SK-N-SH (cell line): ENCODE data around the gene CEACAM3. TPM values are rescaled to one million over a fixed set of nuclear protein-coding genes. Genes with fewer than 3 reads are reported as not detected.

ENCODE experiments used
- CTCF ChIA-PET: fragments of 300-600, 350-600 bp; formaldehyde crosslinking; extraction: SDS; loops from one replicate; lab custom pipeline; 2021; lab: Yijun Ruan, JAX
- POLR2A ChIA-PET: fragments of 350-600 bp; sonication (Branson Sonifier 250); formaldehyde crosslinking; extraction: SDS; loops from one replicate; lab custom pipeline; 2020; ENCODE audit warnings: antibody characterized with exemption, inconsistent platforms; lab: Yijun Ruan, JAX
- DNase-seq: peaks from one replicate; pipeline ENCODE4 v3.0.0; 2012
- H2AFZ ChIP-seq: fragments of 200-600 bp; sonication (generic); 2 replicates; pipeline ENCODE4 v1.8.1; 2016; ENCODE audit warnings: antibody characterized with exemption, mild to moderate bottlenecking, low read depth
- H3F3A ChIP-seq: fragments of 200-600 bp; sonication (generic); replicated peaks from 2 replicates; pipeline ENCODE3; 2016; ENCODE audit warnings: antibody characterized with exemption, mild to moderate bottlenecking; ENCODE audit not compliant: insufficient read depth
- H3K27ac ChIP-seq, 2 experiments: fragments of 200-500 bp in 1 of 2; fragments of 200-600 bp in 1 of 2; sonication (Bioruptor generic) in 1 of 2; sonication (generic), shearing (Covaris generic) in 1 of 2; 2 replicates each; pipeline versions ENCODE4 v1.5.1 to v1.6.1; 2014 to 2016; ENCODE audit warnings: low read depth in 2 of 2, inconsistent platforms in 1 of 2, low read length in 1 of 2, mild to moderate bottlenecking in 1 of 2, mixed read lengths in 1 of 2
- H3K27me3 ChIP-seq: fragments of 200-600 bp; sonication (generic), shearing (Covaris generic); 2 replicates; pipeline ENCODE4 v1.6.1; 2016; ENCODE audit warnings: mixed run types; ENCODE audit not compliant: insufficient read depth
- H3K36me3 ChIP-seq, 2 experiments: fragments of 200-500 bp in 1 of 2; fragments of 200-600 bp in 1 of 2; sonication (Bioruptor generic) in 1 of 2; sonication (generic) in 1 of 2; replicated peaks in 1 of 2; 2 replicates each; pipeline versions ENCODE3 to v1.5.1; 2014 to 2016; ENCODE audit warnings: low read length in 1 of 2, mild to moderate bottlenecking in 1 of 2; ENCODE audit not compliant: insufficient read depth in 2 of 2, control insufficient read depth in 1 of 2
- H3K4me1 ChIP-seq, 2 experiments: fragments of 200-500 bp in 1 of 2; fragments of 200-600 bp in 1 of 2; sonication (Bioruptor generic) in 1 of 2; sonication (generic), shearing (Covaris generic) in 1 of 2; 2 replicates each; pipeline versions ENCODE4 v1.5.1 to v1.6.1; 2014 to 2016; ENCODE audit warnings: low read depth in 1 of 2, low read length in 1 of 2, mixed run types in 1 of 2; ENCODE audit not compliant: insufficient read depth in 2 of 2, control insufficient read depth in 1 of 2
- H3K4me2 ChIP-seq: fragments of 200-600 bp; sonication (generic), shearing (Covaris generic); 2 replicates; pipeline ENCODE4 v1.6.1; 2017; ENCODE audit warnings: mixed run types
- H3K4me3 ChIP-seq, 2 experiments: fragments of 200-500 bp in 1 of 2; fragments of 200-600 bp in 1 of 2; sonication (Bioruptor generic) in 1 of 2; sonication (generic), shearing (Covaris generic) in 1 of 2; 2 replicates each; pipeline versions ENCODE4 v1.5.1 to v1.8.1; 2014 to 2016; ENCODE audit warnings: low read depth in 2 of 2, inconsistent platforms in 1 of 2, low read length in 1 of 2, mild to moderate bottlenecking in 1 of 2, mixed read lengths in 1 of 2, moderate library complexity in 1 of 2
- H3K79me2 ChIP-seq: fragments of 200-600 bp; sonication (generic); 2 replicates; pipeline ENCODE4 v1.8.1; 2017; ENCODE audit warnings: mild to moderate bottlenecking; ENCODE audit not compliant: insufficient read depth
- H3K9ac ChIP-seq: fragments of 200-600 bp; sonication (generic); 2 replicates; pipeline ENCODE4 v1.6.1; 2017; ENCODE audit warnings: mixed run types
- H3K9me2 ChIP-seq: fragments of 200-600 bp; sonication (generic); 2 replicates; pipeline ENCODE4 v1.6.1; 2017; ENCODE audit warnings: mixed run types
- H3K9me3 ChIP-seq: fragments of 200-600 bp; sonication (generic); 2 replicates; pipeline ENCODE4 v1.6.1; 2017; ENCODE audit warnings: mixed run types, mild to moderate bottlenecking, moderate library complexity
- H4K20me1 ChIP-seq: fragments of 200-600 bp; sonication (generic); 2 replicates; pipeline ENCODE4 v1.6.1; 2017; ENCODE audit warnings: mild to moderate bottlenecking, mixed run types; ENCODE audit not compliant: insufficient read depth
- CHD2 ChIP-seq: fragments of 150-350 bp; IDR thresholded peaks from 2 replicates; pipeline ENCODE4 v1.6.1; 2018; ENCODE audit warnings: low read length; ENCODE audit not compliant: partially characterized antibody
- ELF1 ChIP-seq: IDR thresholded peaks from 2 replicates; pipeline ENCODE4 v1.4.0; 2012
- EZH2phosphoT487 ChIP-seq: fragments of 200-600 bp; sonication (generic); IDR thresholded peaks from 2 replicates; pipeline ENCODE4 v1.6.1; 2017; ENCODE audit warnings: low read depth, mixed run types, mild to moderate bottlenecking, antibody characterized with exemption, moderate library complexity, borderline replicate concordance
- JUND ChIP-seq: IDR thresholded peaks from 2 replicates; pipeline ENCODE4 v1.4.0; 2012
- MEF2A ChIP-seq: IDR thresholded peaks from 2 replicates; pipeline ENCODE4 v1.4.0; 2012; ENCODE audit warnings: low read depth, borderline replicate concordance
- NFIC ChIP-seq: IDR thresholded peaks from 2 replicates; pipeline ENCODE4 v1.4.0; 2012; ENCODE audit warnings: borderline replicate concordance
- NRF1 ChIP-seq: IDR thresholded peaks from 2 replicates; pipeline ENCODE4 v1.6.1; 2012; ENCODE audit warnings: low read depth, mild to moderate bottlenecking, low read length
- RCOR1 ChIP-seq: fragments of 150-350 bp; IDR thresholded peaks from 2 replicates; pipeline ENCODE4 v1.6.1; 2017; ENCODE audit warnings: antibody characterized with exemption, low read length
- RFX5 ChIP-seq: IDR thresholded peaks from 2 replicates; pipeline ENCODE4 v1.6.1; 2012; ENCODE audit warnings: mild to moderate bottlenecking, improper control_type of control experiment, low read length
- RXRA ChIP-seq: IDR thresholded peaks from 2 replicates; pipeline ENCODE4 v1.4.0; 2012; ENCODE audit warnings: low read depth, mild to moderate bottlenecking, borderline replicate concordance
- SIN3A ChIP-seq: IDR thresholded peaks from 2 replicates; pipeline ENCODE4 v1.6.1; 2012; ENCODE audit warnings: low read depth, mild to moderate bottlenecking, low read length, moderate library complexity, borderline replicate concordance
- SMC3 ChIP-seq: IDR thresholded peaks from 2 replicates; pipeline ENCODE4 v1.6.1; 2012; ENCODE audit warnings: low read depth, low read length, improper control_type of control experiment
- TAF1 ChIP-seq: IDR thresholded peaks from 2 replicates; pipeline ENCODE4 v1.6.1; 2012; ENCODE audit warnings: low read depth, mild to moderate bottlenecking, low read length, moderate library complexity, borderline replicate concordance
- TCF12 ChIP-seq: IDR thresholded peaks from 2 replicates; pipeline ENCODE4 v1.4.0; 2012
- YY1 ChIP-seq: IDR thresholded peaks from 2 replicates; pipeline ENCODE4 v1.4.0; 2012; ENCODE audit warnings: low read depth, mild to moderate bottlenecking
- WGBS: methylation state at CpG from one replicate; pipeline ENCODE4 v1.1.6; 2017; ENCODE audit warnings: low lambda C conversion rate; 5-methylcytosine and 5-hydroxymethylcytosine counted together
- polyA plus RNA-seq, 3 experiments: library from polyadenylated mRNA; depleted of rRNA; stranded (reverse); fragments of >200 nt; gene quantifications; 2 replicates each; pipeline ENCODE4 v1.2.3, GENCODE V29; 2012
- TF ChIP-seq, protein P1 (sequence below): IDR thresholded peaks from 2 replicates; pipeline ENCODE4 v1.4.0; 2012; ENCODE audit warnings: low read depth
- TF ChIP-seq, protein P2 (sequence below): IDR thresholded peaks from 2 replicates; pipeline ENCODE4 v1.6.1; 2012; ENCODE audit warnings: mild to moderate bottlenecking, low read depth, low read length, moderate library complexity

The CEACAM3 gene
- polyA plus RNA-seq, 1 of the 3 experiments (the other 2 are of a cell fraction) = not detected

DNA sequence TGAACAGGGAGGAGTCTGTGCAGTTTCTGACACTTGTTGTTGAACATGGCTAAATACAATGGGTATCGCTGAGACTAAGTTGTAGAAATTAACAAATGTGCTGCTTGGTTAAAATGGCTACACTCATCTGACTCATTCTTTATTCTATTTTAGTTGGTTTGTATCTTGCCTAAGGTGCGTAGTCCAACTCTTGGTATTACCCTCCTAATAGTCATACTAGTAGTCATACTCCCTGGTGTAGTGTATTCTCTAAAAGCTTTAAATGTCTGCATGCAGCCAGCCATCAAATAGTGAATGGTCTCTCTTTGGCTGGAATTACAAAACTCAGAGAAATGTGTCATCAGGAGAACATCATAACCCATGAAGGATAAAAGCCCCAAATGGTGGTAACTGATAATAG is 25.0 kb upstream of the CEACAM3 start:
- H3K36me3 ChIP-seq = no peaks in the 10 kb centered on the region
- no peak for DNase-seq
- no peak overlapping the region for H2AFZ ChIP-seq
- H3K9me2 ChIP-seq = no peaks in the 10 kb centered on the region
- H3K9me3 ChIP-seq = no peaks in the 10 kb centered on the region
- ChIA-PET CTCF (interaction anchor here (1.2 kb wide), 2 partner anchors 12 to 18 kb away, joined by 5 read pairs; no protein-coding TSS in a partner anchor), POLR2A (no interaction called here)
- H3K27me3 ChIP-seq = peaks cover 45% of the 10 kb centered on the region
- no peak for TF ChIP-seq RCOR1
- TF ChIP-seq NRF1 = no peak
- no peak for TF ChIP-seq ELF1
- TF ChIP-seq RXRA = no peak
- no peak for TF ChIP-seq EZH2phosphoT487
- no peak for TF ChIP-seq YY1
- TF ChIP-seq SMC3 = no peak
- no peak for TF ChIP-seq CHD2
- H3F3A ChIP-seq = no peaks in the 10 kb centered on the region
- no peaks in the 10 kb centered on the region for H3K79me2 ChIP-seq
- no peaks in the 10 kb centered on the region for H3K4me1 ChIP-seq
- H3K9ac ChIP-seq = no peak overlapping the region
- H3K27ac ChIP-seq = no peak overlapping the region
- H3K4me3 ChIP-seq = no peak overlapping the region
- no peaks in the 10 kb centered on the region for H4K20me1 ChIP-seq
- H3K4me2 ChIP-seq = no peak overlapping the region
- WGBS = 26% methylated on average over 2 of the region's 2 CpGs

DNA sequence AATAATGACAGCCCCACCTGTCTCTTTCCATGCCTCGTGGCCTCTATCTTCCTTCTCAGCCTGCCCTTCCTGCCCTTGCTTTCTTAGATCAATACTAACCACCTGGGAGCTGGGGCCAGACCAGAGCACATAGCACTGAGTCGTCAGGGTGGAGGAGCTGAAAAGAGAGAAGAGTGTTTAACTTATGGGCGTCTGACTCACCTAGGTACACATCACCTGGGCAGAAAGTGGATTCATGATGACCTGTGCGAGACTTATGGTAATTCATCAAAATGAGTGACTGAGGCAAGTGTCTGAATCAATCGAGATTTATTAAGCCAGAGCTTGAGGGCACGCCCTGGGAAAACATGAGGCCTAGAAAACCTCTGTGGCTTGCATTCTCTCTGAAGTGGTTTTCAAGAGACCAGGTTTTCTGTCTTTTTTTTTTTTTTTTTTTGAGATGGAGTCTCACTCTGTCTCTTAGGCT is 21.8 kb upstream of the CEACAM3 start:
- POLR2A ChIA-PET = no interaction called here
- TF ChIP-seq TCF12 = no peak
- TF ChIP-seq, protein P1, sequence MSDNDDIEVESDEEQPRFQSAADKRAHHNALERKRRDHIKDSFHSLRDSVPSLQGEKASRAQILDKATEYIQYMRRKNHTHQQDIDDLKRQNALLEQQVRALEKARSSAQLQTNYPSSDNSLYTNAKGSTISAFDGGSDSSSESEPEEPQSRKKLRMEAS = no peak
- no peak for TF ChIP-seq RXRA
- no peak for TF ChIP-seq TAF1
- TF ChIP-seq MEF2A = no peak
- no peak for TF ChIP-seq SIN3A
- TF ChIP-seq JUND = no peak
- TF ChIP-seq, protein P2, sequence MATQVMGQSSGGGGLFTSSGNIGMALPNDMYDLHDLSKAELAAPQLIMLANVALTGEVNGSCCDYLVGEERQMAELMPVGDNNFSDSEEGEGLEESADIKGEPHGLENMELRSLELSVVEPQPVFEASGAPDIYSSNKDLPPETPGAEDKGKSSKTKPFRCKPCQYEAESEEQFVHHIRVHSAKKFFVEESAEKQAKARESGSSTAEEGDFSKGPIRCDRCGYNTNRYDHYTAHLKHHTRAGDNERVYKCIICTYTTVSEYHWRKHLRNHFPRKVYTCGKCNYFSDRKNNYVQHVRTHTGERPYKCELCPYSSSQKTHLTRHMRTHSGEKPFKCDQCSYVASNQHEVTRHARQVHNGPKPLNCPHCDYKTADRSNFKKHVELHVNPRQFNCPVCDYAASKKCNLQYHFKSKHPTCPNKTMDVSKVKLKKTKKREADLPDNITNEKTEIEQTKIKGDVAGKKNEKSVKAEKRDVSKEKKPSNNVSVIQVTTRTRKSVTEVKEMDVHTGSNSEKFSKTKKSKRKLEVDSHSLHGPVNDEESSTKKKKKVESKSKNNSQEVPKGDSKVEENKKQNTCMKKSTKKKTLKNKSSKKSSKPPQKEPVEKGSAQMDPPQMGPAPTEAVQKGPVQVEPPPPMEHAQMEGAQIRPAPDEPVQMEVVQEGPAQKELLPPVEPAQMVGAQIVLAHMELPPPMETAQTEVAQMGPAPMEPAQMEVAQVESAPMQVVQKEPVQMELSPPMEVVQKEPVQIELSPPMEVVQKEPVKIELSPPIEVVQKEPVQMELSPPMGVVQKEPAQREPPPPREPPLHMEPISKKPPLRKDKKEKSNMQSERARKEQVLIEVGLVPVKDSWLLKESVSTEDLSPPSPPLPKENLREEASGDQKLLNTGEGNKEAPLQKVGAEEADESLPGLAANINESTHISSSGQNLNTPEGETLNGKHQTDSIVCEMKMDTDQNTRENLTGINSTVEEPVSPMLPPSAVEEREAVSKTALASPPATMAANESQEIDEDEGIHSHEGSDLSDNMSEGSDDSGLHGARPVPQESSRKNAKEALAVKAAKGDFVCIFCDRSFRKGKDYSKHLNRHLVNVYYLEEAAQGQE = no peak
- TF ChIP-seq NFIC = no peak
- no peak for TF ChIP-seq RFX5
- TF ChIP-seq YY1 = no peak
- TF ChIP-seq SMC3 = no peak
- Histone ChIP-seq H3K4me1 (no peaks in the 10 kb centered on the region), H3K9me2 (no peaks in the 10 kb centered on the region), H3K9ac (no peak overlapping the region), H3K9me3 (no peaks in the 10 kb centered on the region), H3K27ac (no peak overlapping the region), H3F3A (no peaks in the 10 kb centered on the region), H4K20me1 (no peaks in the 10 kb centered on the region), H3K79me2 (no peaks in the 10 kb centered on the region), H3K36me3 (no peaks in the 10 kb centered on the region), H3K4me3 (no peak overlapping the region), H3K4me2 (no peak overlapping the region), H2AFZ (no peak overlapping the region), H3K27me3 (peaks cover 43% of the 10 kb centered on the region)
- CTCF ChIA-PET = interaction anchor here (0.8 to 1.5 kb wide), 4 partner anchors 10 to 21 kb away, joined by 3 to 6 read pairs (median 3); partner anchors contain the start of gene CEACAM3
- 3% methylated on average over 6 of the region's 6 CpGs for WGBS
- DNase-seq = no peak
